Kidney (tissue), 14 donors: ENCODE data around the gene SDHAF1. TPM values are rescaled to one million over a fixed set of nuclear protein-coding genes. Genes with fewer than 3 reads are reported as not detected.

Source experiments
- DNase-seq, 5 donors: peaks; one replicate each; pipeline ENCODE4 v3.0.0-alpha.2; 2013 to 2020
- FAIRE-seq: peaks from 2 replicates; lab custom pipeline; 2012; peaks lifted over from hg19 to GRCh38; lab: Jason Lieb, UNC
- H3K27ac ChIP-seq, 2 donors: one replicate each; pipeline ENCODE4 v1.7.0; 2013; ENCODE audit warnings: low read depth in 2 of 2, low read length in 2 of 2, inconsistent platforms in 1 of 2
- H3K27me3 ChIP-seq: one replicate; pipeline ENCODE4 v1.7.1; 2013; ENCODE audit warnings: low read length, inconsistent platforms; ENCODE audit not compliant: control insufficient read depth, insufficient read depth
- H3K36me3 ChIP-seq, 3 donors: one replicate each; pipeline versions ENCODE4 v1.7.0 to v1.7.1; 2013; ENCODE audit warnings: low read length in 3 of 3, control low read depth in 1 of 3, inconsistent platforms in 1 of 3; ENCODE audit not compliant: insufficient read depth in 3 of 3, control insufficient read depth in 2 of 3
- H3K4me1 ChIP-seq, 3 donors: one replicate each; pipeline versions ENCODE4 v1.7.0 to v1.7.1; 2013; ENCODE audit warnings: low read length in 3 of 3, inconsistent platforms in 1 of 3, low read depth in 1 of 3; ENCODE audit not compliant: control insufficient read depth in 2 of 3, insufficient read depth in 2 of 3
- H3K4me3 ChIP-seq, 3 donors: one replicate each; pipeline versions ENCODE4 v1.7.0 to v1.8.1; 2013; ENCODE audit warnings: low read length in 3 of 3, control low read depth in 1 of 3, inconsistent platforms in 1 of 3
- H3K9ac ChIP-seq, 3 donors: one replicate each; pipeline versions ENCODE4 v1.7.0 to v1.7.1; 2013; ENCODE audit warnings: low read length in 3 of 3, control low read depth in 1 of 3, inconsistent platforms in 1 of 3
- H3K9me3 ChIP-seq, 3 donors: one replicate each; pipeline versions ENCODE4 v1.7.0 to v1.7.1; 2013; ENCODE audit warnings: low read length in 3 of 3, control low read depth in 1 of 3, inconsistent platforms in 1 of 3; ENCODE audit not compliant: control insufficient read depth in 2 of 3, insufficient read depth in 1 of 3
- intact Hi-C: fragments of 100-400 bp; cut with DNase I; formaldehyde crosslinking; loops from one replicate; pipeline ENCODE4 v1.11.1; 2022
- polyA plus RNA-seq: library from polyadenylated mRNA; stranded (reverse); fragments of 350-450 nt; fragmentation: Illumina TruSeq; extraction: RNeasy Lipid Tissue Mini Kit (QIAGEN cat#74804); gene quantifications from one replicate; pipeline ENCODE4 v1.2.3, GENCODE V29; 2014; ENCODE audit warnings: low read depth, low replicate concordance; ENCODE audit not compliant: insufficient read depth
- total RNA-seq: library from RNA; stranded (reverse); fragmentation: NEBNext Ultra II Directional; extraction: Animal tissue kit (Norgen Biotek cat#: 25700); gene quantifications from one replicate; pipeline ENCODE4 v1.2.1, GENCODE V29; 2021
- TF ChIP-seq, protein P1 (sequence below): IDR thresholded peaks from 3 replicates; pipeline ENCODE4 v1.5.1; 2012; ENCODE audit warnings: mild to moderate bottlenecking, moderate library complexity, borderline replicate concordance; ENCODE audit not compliant: insufficient read depth; ENCODE audit errors: extremely low read depth
- donor health status: control.
- donor health status: control.
- donor health status: control.
- donor health status: control.
- donor health status: control.
- donor health status: DM: yes; HTN: yes; CAD: no.
- donor health status: Normal renal cell carcinoma (clear cell type).

Gene SDHAF1
- total and polyA plus RNA-seq, 2 donors from 2014 or later, result 15.0 to 34.3 TPM

DNA sequence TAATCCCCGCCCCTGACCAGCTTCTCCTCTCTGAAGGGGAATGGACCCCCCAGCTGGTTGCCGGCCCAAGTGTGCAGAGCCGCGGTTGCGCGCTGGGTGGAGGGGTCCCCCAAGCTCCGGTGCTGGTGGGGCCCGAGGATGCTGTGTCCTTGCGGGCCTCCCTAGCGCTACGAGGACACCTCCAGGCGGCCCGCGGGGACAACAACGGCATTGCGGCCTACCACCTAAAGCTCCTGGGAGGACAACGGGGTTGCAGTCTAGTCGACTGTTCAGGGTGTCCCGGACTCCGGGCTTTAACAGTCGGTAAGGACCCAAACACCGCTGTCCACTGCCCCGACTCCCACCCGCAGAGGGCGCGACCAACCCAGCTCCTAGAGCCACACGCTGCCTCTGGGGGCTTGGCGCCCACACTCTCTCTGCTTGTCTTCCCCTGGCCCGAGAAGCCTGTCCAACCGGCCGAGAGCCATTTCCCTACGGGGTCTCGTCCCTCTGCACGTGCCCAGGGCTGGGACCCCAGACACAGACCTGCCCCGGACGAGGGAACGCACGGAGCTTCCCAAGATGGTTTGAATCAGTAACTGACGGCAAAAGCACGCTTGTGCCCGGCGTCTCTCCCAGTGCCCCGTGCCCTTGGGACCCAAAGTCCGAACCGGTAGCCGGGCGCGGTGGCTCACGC is 927 bp upstream of the SDHAF1 start:
- no peaks in the 10 kb centered on the region for H3K9me3 ChIP-seq
- no peaks in the 10 kb centered on the region for H3K27me3 ChIP-seq
- no peaks in the 10 kb centered on the region for H3K36me3 ChIP-seq
- H3K27ac ChIP-seq, result no peak overlapping the region
- TF ChIP-seq, protein P1, sequence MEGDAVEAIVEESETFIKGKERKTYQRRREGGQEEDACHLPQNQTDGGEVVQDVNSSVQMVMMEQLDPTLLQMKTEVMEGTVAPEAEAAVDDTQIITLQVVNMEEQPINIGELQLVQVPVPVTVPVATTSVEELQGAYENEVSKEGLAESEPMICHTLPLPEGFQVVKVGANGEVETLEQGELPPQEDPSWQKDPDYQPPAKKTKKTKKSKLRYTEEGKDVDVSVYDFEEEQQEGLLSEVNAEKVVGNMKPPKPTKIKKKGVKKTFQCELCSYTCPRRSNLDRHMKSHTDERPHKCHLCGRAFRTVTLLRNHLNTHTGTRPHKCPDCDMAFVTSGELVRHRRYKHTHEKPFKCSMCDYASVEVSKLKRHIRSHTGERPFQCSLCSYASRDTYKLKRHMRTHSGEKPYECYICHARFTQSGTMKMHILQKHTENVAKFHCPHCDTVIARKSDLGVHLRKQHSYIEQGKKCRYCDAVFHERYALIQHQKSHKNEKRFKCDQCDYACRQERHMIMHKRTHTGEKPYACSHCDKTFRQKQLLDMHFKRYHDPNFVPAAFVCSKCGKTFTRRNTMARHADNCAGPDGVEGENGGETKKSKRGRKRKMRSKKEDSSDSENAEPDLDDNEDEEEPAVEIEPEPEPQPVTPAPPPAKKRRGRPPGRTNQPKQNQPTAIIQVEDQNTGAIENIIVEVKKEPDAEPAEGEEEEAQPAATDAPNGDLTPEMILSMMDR, result no peak
- peaks cover 0 to 13% (median 5%) of the 10 kb centered on the region in 3 donors for H3K4me1 ChIP-seq
- peak overlapping the region in 1 of 3 donors; percentile 55 for H3K9ac ChIP-seq
- intact Hi-C loops, result no loop called here
- FAIRE-seq (no peak), DNase-seq (peak in 4 of 5 donors; percentile 46 to 61 (median 50))
- peak overlapping the region; percentile 17 to 88 (median 88) for H3K4me3 ChIP-seq

DNA sequence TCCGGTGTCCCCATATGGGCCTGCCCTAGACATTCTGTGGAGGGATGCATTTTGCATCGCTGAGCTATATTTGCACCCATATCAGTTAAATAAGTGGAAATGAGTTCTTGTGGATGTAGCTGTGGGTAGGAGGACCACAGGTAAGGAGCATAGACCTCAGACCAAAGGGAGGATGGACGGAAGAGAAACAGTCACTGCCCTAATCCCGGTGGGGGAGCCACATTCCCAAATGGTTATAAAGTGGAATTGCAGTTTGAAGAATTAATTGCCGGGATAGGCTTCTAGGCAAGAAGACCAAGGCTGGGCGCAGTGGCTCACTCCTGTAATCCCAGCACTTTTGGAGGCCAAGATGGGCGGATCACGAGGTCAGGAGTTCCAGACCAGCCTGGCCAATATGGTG is 1.8 kb downstream of the SDHAF1 start:
- Histone ChIP-seq H3K27ac (no peak overlapping the region), H3K4me1 (peaks cover 0 to 13% (median 5%) of the 10 kb centered on the region in 3 donors)
- no peak for FAIRE-seq

DNA sequence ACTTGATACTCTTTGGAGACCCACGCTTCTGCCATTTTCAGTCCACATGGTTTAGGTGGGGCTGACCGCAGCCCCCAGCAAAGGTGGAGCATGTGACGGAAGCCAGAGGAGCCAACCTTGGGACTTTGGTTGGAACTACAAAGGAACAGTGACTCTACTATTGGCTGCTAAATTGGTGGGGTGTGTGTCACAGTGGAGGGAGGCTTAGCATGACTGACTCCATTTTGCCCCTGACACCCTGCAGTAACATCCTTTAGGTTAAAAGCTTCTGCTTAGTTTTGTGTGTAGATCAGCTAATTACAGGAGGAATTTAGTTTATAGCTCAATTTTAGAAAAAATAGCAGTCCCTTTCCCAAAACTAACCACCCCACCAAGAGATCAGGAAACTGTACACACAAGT is 6.6 kb downstream of the SDHAF1 start:
- no peak overlapping the region for H3K27ac ChIP-seq
- TF ChIP-seq, protein P1, result no peak
- H3K4me3 ChIP-seq, result no peak overlapping the region
- intact Hi-C loops, result no loop called here
- no peaks in the 10 kb centered on the region for H3K27me3 ChIP-seq
- H3K9ac ChIP-seq, result no peak overlapping the region
- no peak for FAIRE-seq
- DNase-seq, result no peak
- H3K36me3 ChIP-seq, result peaks cover 0 to 4% (median 0%) of the 10 kb centered on the region in 3 donors
- peaks cover 0 to 3% (median under 1%) of the 10 kb centered on the region in 3 donors for H3K4me1 ChIP-seq
- H3K9me3 ChIP-seq, result no peaks in the 10 kb centered on the region

More for the DNA sequence above, 1.8 kb downstream of the SDHAF1 start:
- Histone ChIP-seq H3K4me3 (peak overlapping the region in 2 of 3 donors; percentile 25 to 88), H3K9me3 (no peaks in the 10 kb centered on the region), H3K27me3 (no peaks in the 10 kb centered on the region), H3K9ac (peak overlapping the region in 1 of 3 donors; percentile 93), H3K36me3 (peaks cover 0 to 4% (median 0%) of the 10 kb centered on the region in 3 donors)
- TF ChIP-seq, protein P1, result no peak
- intact Hi-C loops, result no loop called here
- DNase-seq, result no peak
